Muscle of leg (tissue), 11 donors: ENCODE results near the gene PRR23E. TPM values are rescaled to one million over a fixed set of nuclear protein-coding genes. Genes with fewer than 3 reads are reported as not detected.

Experiments
- DNase-seq: peaks from one replicate; pipeline ENCODE4 v3.0.0; 2013
- H3K27ac ChIP-seq: one replicate; pipeline ENCODE4 v1.5.1; 2013; ENCODE audit warnings: mild to moderate bottlenecking, low read length, control low read depth
- H3K27me3 ChIP-seq: one replicate; pipeline ENCODE4 v1.6.1; 2013; ENCODE audit warnings: low read length; ENCODE audit not compliant: control insufficient read depth, insufficient read depth
- H3K36me3 ChIP-seq: one replicate; pipeline ENCODE4 v1.6.1; 2013; ENCODE audit warnings: low read length; ENCODE audit not compliant: control insufficient read depth, insufficient read depth
- H3K4me1 ChIP-seq: one replicate; pipeline ENCODE4 v1.6.1; 2013; ENCODE audit warnings: low read length; ENCODE audit not compliant: control insufficient read depth, insufficient read depth
- H3K4me3 ChIP-seq: one replicate; pipeline ENCODE4 v1.5.1; 2013; ENCODE audit warnings: low read length, control low read depth
- H3K9me3 ChIP-seq: replicated peaks from 2 replicates; pipeline ENCODE4 v1.6.1; 2013; ENCODE audit warnings: low read depth, low read length; ENCODE audit not compliant: control insufficient read depth
- WGBS: methylation state at CpG from one replicate; pipeline ENCODE4 v1.1.5; 2013; ENCODE audit warnings: missing lambda C conversion rate; ENCODE audit not compliant: insufficient coverage; 5-methylcytosine and 5-hydroxymethylcytosine counted together
- polyA plus RNA-seq, 8 donors: library from polyadenylated mRNA; unstranded; fragments of 120-200 nt; gene quantifications; one replicate each; pipeline versions ENCODE4 v1.2.1 to v1.2.3, GENCODE V29; 2013; ENCODE audit warnings: inconsistent platforms in 1 of 8, low replicate concordance in 1 of 8; ENCODE audit not compliant: insufficient read length in 8 of 8, insufficient read depth in 1 of 8
- total RNA-seq: library from RNA; stranded (reverse); fragments of 120-200 nt; gene quantifications from one replicate; pipeline ENCODE4 v1.2.4, GENCODE V29; 2013

The PRR23E gene
- total and polyA plus RNA-seq, 9 donors, result not detected

- H3K27me3 ChIP-seq, result peaks cover 20% of the 10 kb centered on the region
- 86% methylated on average over 3 of the region's 5 CpGs for whole genome bisulfite sequencing
- H3K4me1 ChIP-seq, result peaks cover 10% of the 10 kb centered on the region
These were observed 28.3 kb upstream of the PRR23E start for GRCh38 chr3:127164615-127165014.

GRCh38 chr3:127165036-127165435, 27.9 kb upstream of the PRR23E start:
- DNase-seq, result no peak

More at GRCh38 chr3:127164615-127165014, 28.3 kb upstream of the PRR23E start:
- Histone ChIP-seq H3K27ac (no peak overlapping the region), H3K4me3 (no peak overlapping the region), H3K9me3 (no peaks in the 10 kb centered on the region), H3K36me3 (no peaks in the 10 kb centered on the region)
- no peak for DNase-seq

GRCh38 chr3:127165694-127166485, 27.0 kb upstream of the PRR23E start:
- Histone ChIP-seq H3K4me1 (peaks cover 14% of the 10 kb centered on the region), H3K9me3 (no peaks in the 10 kb centered on the region), H3K4me3 (no peak overlapping the region), H3K27me3 (peaks cover 22% of the 10 kb centered on the region), H3K36me3 (no peaks in the 10 kb centered on the region), H3K27ac (no peak overlapping the region)
- DNase-seq, result no peak
- 100% methylated on average over 1 of the region's 5 CpGs for WGBS

More at GRCh38 chr3:127165036-127165435, 27.9 kb upstream of the PRR23E start:
- Histone ChIP-seq H3K27ac (no peak overlapping the region), H3K4me3 (no peak overlapping the region), H3K36me3 (no peaks in the 10 kb centered on the region), H3K9me3 (no peaks in the 10 kb centered on the region), H3K27me3 (peaks cover 22% of the 10 kb centered on the region), H3K4me1 (peaks cover 10% of the 10 kb centered on the region)
- WGBS, result 94% methylated on average over 2 of the region's 2 CpGs

- no peak for DNase-seq
- Histone ChIP-seq H3K27me3 (peaks cover 20% of the 10 kb centered on the region), H3K4me3 (no peak overlapping the region), H3K27ac (no peak overlapping the region), H3K36me3 (no peaks in the 10 kb centered on the region), H3K4me1 (peaks cover 16% of the 10 kb centered on the region), H3K9me3 (no peaks in the 10 kb centered on the region)
- 77% methylated on average over 9 of the region's 9 CpGs for WGBS
These were observed 26.3 kb upstream of the PRR23E start for GRCh38 chr3:127166501-127167065.

- Histone ChIP-seq H3K36me3 (no peaks in the 10 kb centered on the region), H3K27ac (no peak overlapping the region), H3K4me3 (no peak overlapping the region), H3K9me3 (no peaks in the 10 kb centered on the region), H3K27me3 (peaks cover 29% of the 10 kb centered on the region), H3K4me1 (peaks cover 20% of the 10 kb centered on the region)
- 68% methylated on average over 6 of the region's 9 CpGs for whole genome bisulfite sequencing
- DNase-seq, result no peak
These were observed 25.5 kb upstream of the PRR23E start for GRCh38 chr3:127167315-127168043.

GRCh38 chr3:127168271-127168670, 24.7 kb upstream of the PRR23E start:
- Histone ChIP-seq H3K4me3 (no peak overlapping the region), H3K36me3 (no peaks in the 10 kb centered on the region), H3K4me1 (peaks cover 28% of the 10 kb centered on the region), H3K27me3 (peaks cover 33% of the 10 kb centered on the region), H3K9me3 (no peaks in the 10 kb centered on the region), H3K27ac (no peak overlapping the region)
- peak; percentile 70 for DNase-seq
- WGBS, result 61% methylated on average over 4 of the region's 6 CpGs

- Histone ChIP-seq H3K27me3 (peaks cover 36% of the 10 kb centered on the region), H3K9me3 (no peaks in the 10 kb centered on the region), H3K27ac (no peak overlapping the region), H3K36me3 (no peaks in the 10 kb centered on the region), H3K4me1 (peaks cover 35% of the 10 kb centered on the region), H3K4me3 (no peak overlapping the region)
- peak; percentile 75 for DNase-seq
- WGBS, result 14% methylated on average over 7 of the region's 7 CpGs
These were observed 22.1 kb upstream of the PRR23E start for GRCh38 chr3:127170814-127171213.

GRCh38 chr3:127171320-127171719, 21.6 kb upstream of the PRR23E start:
- Histone ChIP-seq H3K36me3 (no peaks in the 10 kb centered on the region), H3K9me3 (no peaks in the 10 kb centered on the region), H3K27me3 (peaks cover 36% of the 10 kb centered on the region), H3K4me1 (peaks cover 35% of the 10 kb centered on the region), H3K4me3 (no peak overlapping the region), H3K27ac (no peak overlapping the region)
- 70% methylated on average over 2 of the region's 6 CpGs for WGBS
- DNase-seq, result no peak

- Histone ChIP-seq H3K27me3 (peaks cover 32% of the 10 kb centered on the region), H3K27ac (no peak overlapping the region), H3K4me3 (no peak overlapping the region), H3K9me3 (no peaks in the 10 kb centered on the region), H3K4me1 (peaks cover 35% of the 10 kb centered on the region), H3K36me3 (no peaks in the 10 kb centered on the region)
- WGBS, result 74% methylated on average over 2 of the region's 4 CpGs
- no peak for DNase-seq
These were observed 21.2 kb upstream of the PRR23E start for GRCh38 chr3:127171721-127172120.

- no peak for DNase-seq
- peaks cover 32% of the 10 kb centered on the region for H3K27me3 ChIP-seq
- no peak overlapping the region for H3K27ac ChIP-seq
- no peak overlapping the region for H3K4me3 ChIP-seq
- H3K9me3 ChIP-seq, result peaks cover 2% of the 10 kb centered on the region
- no peaks in the 10 kb centered on the region for H3K36me3 ChIP-seq
- 88% methylated on average over 4 of the region's 5 CpGs for WGBS
- peaks cover 35% of the 10 kb centered on the region for H3K4me1 ChIP-seq
These were observed 20.7 kb upstream of the PRR23E start for GRCh38 chr3:127172211-127172610.
